CD14-positive monocyte (primary cell): ENCODE data around the gene HNF4A. TPM values are rescaled to one million over a fixed set of nuclear protein-coding genes. Genes with fewer than 3 reads are reported as not detected.

Experiments used
- DNase-seq, 3 donors: peaks; one replicate each; pipeline ENCODE4 v3.0.0-alpha.2; 2011 to 2022
- H2AFZ ChIP-seq: 2 replicates; pipeline ENCODE4 v1.6.0; 2012; ENCODE audit warnings: mild to moderate bottlenecking, low read depth, low read length, inconsistent platforms; ENCODE audit not compliant: insufficient read depth, poor library complexity, severe bottlenecking
- H3K27ac ChIP-seq, 2 donors: 1 replicate in 1 of 2; 2 replicates in 1 of 2; pipeline ENCODE4 v1.5.1; 2012 to 2013; ENCODE audit warnings: low read length in 2 of 2, control low read depth in 1 of 2, inconsistent platforms in 1 of 2, low read depth in 1 of 2, mild to moderate bottlenecking in 1 of 2
- H3K27me3 ChIP-seq, 2 donors: one replicate each; pipeline versions ENCODE4 v1.6.0 to v1.6.1; 2011 to 2013; ENCODE audit warnings: low read length in 2 of 2; ENCODE audit not compliant: control insufficient read depth in 2 of 2, insufficient read depth in 2 of 2
- H3K36me3 ChIP-seq, 2 donors: replicated peaks in 1 of 2; 1 replicate in 1 of 2; 2 replicates in 1 of 2; pipeline versions ENCODE4 v1.5.1 to v1.6.1; 2012 to 2013; ENCODE audit warnings: low read length in 2 of 2, control low read depth in 1 of 2, inconsistent platforms in 1 of 2, mild to moderate bottlenecking in 1 of 2; ENCODE audit not compliant: insufficient read depth in 2 of 2, control insufficient read depth in 1 of 2
- H3K4me1 ChIP-seq, 2 donors: 1 replicate in 1 of 2; 2 replicates in 1 of 2; pipeline versions ENCODE4 v1.5.1 to v1.6.1; 2012 to 2013; ENCODE audit warnings: low read length in 2 of 2, control low read depth in 1 of 2, inconsistent platforms in 1 of 2, mild to moderate bottlenecking in 1 of 2, moderate library complexity in 1 of 2; ENCODE audit not compliant: insufficient read depth in 2 of 2, control insufficient read depth in 1 of 2
- H3K4me2 ChIP-seq: replicated peaks from 2 replicates; pipeline ENCODE3; 2012; ENCODE audit warnings: low read length, moderate library complexity, mild to moderate bottlenecking; ENCODE audit not compliant: poor library complexity, severe bottlenecking; ENCODE audit errors: extremely low read depth
- H3K4me3 ChIP-seq, 3 experiments: fragments of 200-600 bp in 1 of 3; sonication (generic) in 1 of 3; replicated peaks in 1 of 3; 1 replicate in 2 of 3; 2 replicates in 1 of 3; pipeline ENCODE4 v1.5.1; 2011 to 2013; ENCODE audit warnings: low read length in 3 of 3, mild to moderate bottlenecking in 3 of 3, control low read depth in 2 of 3, low read depth in 2 of 3, inconsistent platforms in 1 of 3, moderate library complexity in 1 of 3
- H3K79me2 ChIP-seq: 2 replicates; pipeline ENCODE4 v1.6.0; 2012; ENCODE audit warnings: mild to moderate bottlenecking, control low read depth, inconsistent platforms, low read length, moderate library complexity; ENCODE audit not compliant: insufficient read depth
- H3K9ac ChIP-seq: 2 replicates; pipeline ENCODE4 v1.6.0; 2017; ENCODE audit warnings: low read length, mild to moderate bottlenecking; ENCODE audit not compliant: insufficient read depth, poor library complexity, severe bottlenecking
- H3K9me3 ChIP-seq, 2 donors: replicated peaks in 1 of 2; 1 replicate in 1 of 2; 2 replicates in 1 of 2; pipeline versions ENCODE4 v1.5.1 to v1.6.1; 2012 to 2013; ENCODE audit warnings: low read length in 2 of 2, control low read depth in 1 of 2; ENCODE audit not compliant: control insufficient read depth in 1 of 2, insufficient read depth in 1 of 2
- H4K20me1 ChIP-seq: 2 replicates; pipeline ENCODE4 v1.6.0; 2012; ENCODE audit warnings: mild to moderate bottlenecking, low read length, control low read depth, moderate library complexity; ENCODE audit not compliant: insufficient read depth
- H3K27ac Mint-ChIP-seq, 7 donors: one replicate each; pipeline ENCODE4 v1.8.0; 2020; ENCODE audit warnings: mild to moderate bottlenecking in 7 of 7, mixed read lengths in 7 of 7, moderate library complexity in 6 of 7, inconsistent platforms in 2 of 7
- H3K27me3 Mint-ChIP-seq, 3 donors: one replicate each; pipeline ENCODE4 v1.8.0; 2021 to 2022; ENCODE audit warnings: low read depth in 3 of 3, mild to moderate bottlenecking in 3 of 3, mixed read lengths in 3 of 3, moderate library complexity in 3 of 3, inconsistent platforms in 1 of 3
- H3K36me3 Mint-ChIP-seq, 2 donors: one replicate each; pipeline ENCODE4 v1.8.0; 2020; ENCODE audit warnings: mixed read lengths in 2 of 2, inconsistent platforms in 1 of 2, mild to moderate bottlenecking in 1 of 2
- H3K4me1 Mint-ChIP-seq: one replicate; pipeline ENCODE4 v1.8.0; 2020; ENCODE audit warnings: mild to moderate bottlenecking, mixed read lengths
- H3K4me3 Mint-ChIP-seq, 2 donors: one replicate each; pipeline ENCODE4 v1.8.0; 2020; ENCODE audit warnings: mild to moderate bottlenecking in 2 of 2, mixed read lengths in 2 of 2, moderate library complexity in 1 of 2
- H3K9me3 Mint-ChIP-seq, 7 donors: one replicate each; pipeline ENCODE4 v1.8.0; 2020 to 2022; ENCODE audit warnings: mixed read lengths in 7 of 7, mild to moderate bottlenecking in 6 of 7, moderate library complexity in 6 of 7, inconsistent platforms in 2 of 7
- CTCF ChIP-seq: fragments of 200-600 bp; IDR thresholded peaks from one replicate; pipeline ENCODE4 v1.8.0; 2022; ENCODE audit warnings: antibody characterized with exemption, mild to moderate bottlenecking
- WGBS: methylation state at CpG from one replicate; pipeline ENCODE4 v1.1.5; 2013; ENCODE audit warnings: missing lambda C conversion rate; ENCODE audit not compliant: insufficient coverage; 5-methylcytosine and 5-hydroxymethylcytosine counted together
- intact Hi-C, 2 donors: fragments of 100-400 bp; cut with micrococcal nuclease; formaldehyde crosslinking; loops; one replicate each; pipeline versions ENCODE4 v1.15.0 to v1.15.1; 2023
- polyA minus RNA-seq: library from RNA; depleted of rRNA, polyadenylated mRNA; stranded (reverse); fragments of >200 nt; gene quantifications from 2 replicates; pipeline ENCODE4 v1.2.3, GENCODE V29; 2012
- polyA plus RNA-seq, 3 donors: library from polyadenylated mRNA; depleted of rRNA in 1 of 3; unstranded in 2 of 3; stranded (reverse) in 1 of 3; fragments of 300-500 nt in 2 of 3; fragments of >200 nt in 1 of 3; fragmentation: Illumina TruSeq in 2 of 3; gene quantifications; 1 replicate in 2 of 3; 2 replicates in 1 of 3; pipeline ENCODE4 v1.2.3, GENCODE V29; 2012 to 2021
- total RNA-seq, 12 experiments: library from RNA in 1 of 12; stranded (reverse) in 1 of 12; fragments of 120-200 nt in 1 of 12; gene quantifications; one replicate each; pipeline ENCODE4 v1.2.4 and lab custom pipeline; 2013 to 2026; ENCODE audit warnings: mixed read lengths in 6 of 12, inconsistent platforms in 1 of 12

The HNF4A gene
- total RNA-seq (2013): not detected
- polyA plus RNA-seq: not detected
- polyA minus RNA-seq: not detected in 2 replicates
- total RNA-seq (lab: John Stamatoyannopoulos, UW): 0 to 1.7 (median 0.03) reads per million in 11 experiments

GRCh38 chr20:44355498-44356352, at the start of gene HNF4A:
TSS of gene HNF4A (plus strand) at chr20:44355699. CDS start at chr20:44355805, 106 bp downstream.
- Histone ChIP-seq H3K4me3 (no peak within 1 kb of the TSS), H3K9ac (no peak within 1 kb of the TSS), H3K4me2 (no peak within 1 kb of the TSS), H3K9me3 (no peaks in the 10 kb centered on the region), H3K27ac (no peak within 1 kb of the TSS), H3K27me3 (no peaks in the 10 kb centered on the region), H3K79me2 (no peaks in the 10 kb centered on the region), H3K4me1 (no peaks in the 10 kb centered on the region), H2AFZ (no peak within 1 kb of the TSS), H3K36me3 (no peaks in the 10 kb centered on the region), H4K20me1 (no peaks in the 10 kb centered on the region)
- H3K27ac Mint-ChIP-seq: no peak within 1 kb of the TSS
- no peaks in the 10 kb centered on the region for H3K36me3 Mint-ChIP-seq
- peaks cover 8 to 12% (median 10%) of the 10 kb centered on the region in 3 donors for H3K27me3 Mint-ChIP-seq
- H3K4me3 Mint-ChIP-seq: no peak within 1 kb of the TSS
- intact Hi-C loops: no loop called here
- H3K9me3 Mint-ChIP-seq: no peaks in the 10 kb centered on the region
- no peaks in the 10 kb centered on the region for H3K4me1 Mint-ChIP-seq
- WGBS: 88% methylated on average over 26 of the region's 40 CpGs
- no peak for TF ChIP-seq CTCF
- DNase-seq: no peak

- Mint-ChIP-seq H3K4me3 (no peak overlapping the region), H3K4me1 (peaks cover 16% of the 10 kb centered on the region), H3K9me3 (no peaks in the 10 kb centered on the region), H3K27me3 (peaks cover 2 to 8% (median 5%) of the 10 kb centered on the region in 3 donors), H3K36me3 (peaks cover 3 to 9% of the 10 kb centered on the region in 2 donors), H3K27ac (no peak overlapping the region)
- TF ChIP-seq CTCF: no peak
- Histone ChIP-seq H2AFZ (no peak overlapping the region), H3K9ac (no peak overlapping the region), H4K20me1 (no peaks in the 10 kb centered on the region), H3K4me2 (no peak overlapping the region), H3K4me3 (no peak overlapping the region), H3K79me2 (peaks cover 8% of the 10 kb centered on the region), H3K27me3 (peaks cover 0 to 5% of the 10 kb centered on the region in 2 donors), H3K9me3 (no peaks in the 10 kb centered on the region), H3K36me3 (no peaks in the 10 kb centered on the region), H3K4me1 (peaks cover 16 to 23% of the 10 kb centered on the region in 2 donors), H3K27ac (no peak overlapping the region)
- 100% methylated on average over 8 of the region's 9 CpGs for WGBS
- intact Hi-C loops: loop anchor here in 1 of 2 donors (10.0 kb wide), 1 partner anchor 842 kb away; no protein-coding TSS in a partner anchor
- no peak for DNase-seq
These were observed 48.6 kb upstream of the HNF4A start for GRCh38 chr20:44306927-44307326.
